Measurements from ENCODE around the gene ABI3. TPM values are rescaled to one million over a fixed set of nuclear protein-coding genes. Genes with fewer than 3 reads are reported as not detected.

The ABI3 gene
- total RNA-seq, 1 donor from 2014 or later: 4.5 TPM

GRCh38 chr17:49225554-49226236 lies 15.2 kb downstream of the ABI3 start:
- DNase-seq: no peak

GRCh38 chr17:49226771-49227435 lies 16.4 kb downstream of the ABI3 start:
- no peak for DNase-seq

GRCh38 chr17:49227436-49228261 lies 17.1 kb downstream of the ABI3 start:
- peak; percentile 83 for DNase-seq

- no peak for DNase-seq
These were observed 18.7 kb downstream of the ABI3 start for GRCh38 chr17:49229076-49229804.

- DNase-seq: no peak
These were observed 19.5 kb downstream of the ABI3 start for GRCh38 chr17:49229805-49230600.

GRCh38 chr17:49230636-49231562 lies 20.4 kb downstream of the ABI3 start, which contains the start of gene PHOSPHO1:
Gene PHOSPHO1, minus strand, starts transcription at chr17:49230787. Its CDS starts 4,096 bp downstream, at chr17:49226691.
- peak; percentile 91 for DNase-seq

- no peak for DNase-seq
These were observed 21.0 kb downstream of the ABI3 start for GRCh38 chr17:49231563-49231894.

- no peak for DNase-seq
These were observed 24.1 kb downstream of the ABI3 start for GRCh38 chr17:49234509-49235080.

- no peak for DNase-seq
These were observed 25.4 kb downstream of the ABI3 start for GRCh38 chr17:49235896-49236295.

- DNase-seq: no peak
These were observed 29.5 kb downstream of the ABI3 start for GRCh38 chr17:49239963-49240362.

GRCh38 chr17:49240619-49241018 lies 30.1 kb downstream of the ABI3 start:
- no peak for DNase-seq

- DNase-seq: no peak
These were observed 30.5 kb downstream of the ABI3 start for GRCh38 chr17:49241040-49241439.

GRCh38 chr17:49241692-49242397 lies 31.3 kb downstream of the ABI3 start:
- no peak for DNase-seq

GRCh38 chr17:49242813-49243212 lies 32.3 kb downstream of the ABI3 start:
- no peak for DNase-seq

GRCh38 chr17:49244839-49245238 lies 34.3 kb downstream of the ABI3 start:
- no peak for DNase-seq

GRCh38 chr17:49247944-49248343 lies 37.4 kb downstream of the ABI3 start:
- no peak for DNase-seq

GRCh38 chr17:49249292-49249794 lies 38.8 kb downstream of the ABI3 start:
- peak; percentile 76 for DNase-seq

GRCh38 chr17:49249890-49250522 lies 39.5 kb downstream of the ABI3 start:
- no peak for DNase-seq

Data from tongue (tissue), 2 donors.